HEK293T (cell line): Measurements from ENCODE around the gene ADK.

ENCODE experiments used
- BHLHE40 ChIP-seq: fragments of 450-650 bp; IDR thresholded peaks from 2 replicates; pipeline ENCODE4 v1.6.1; 2016; ENCODE audit warnings: mild to moderate bottlenecking, moderate library complexity, borderline replicate concordance
- CTBP1 ChIP-seq: fragments of 450-650 bp; IDR thresholded peaks from 2 replicates; pipeline ENCODE4 v1.6.1; 2016; ENCODE audit warnings: borderline replicate concordance
- ELF4 ChIP-seq: fragments of 450-650 bp; IDR thresholded peaks from 2 replicates; pipeline ENCODE4 v1.6.1; 2017; ENCODE audit warnings: antibody characterized with exemption
- FOXK2 ChIP-seq: fragments of 450-650 bp; IDR thresholded peaks from 2 replicates; pipeline ENCODE4 v1.6.1; 2016; ENCODE audit warnings: mild to moderate bottlenecking
- FOXM1 ChIP-seq: fragments of 450-650 bp; IDR thresholded peaks from 2 replicates; pipeline ENCODE4 v1.6.1; 2017; ENCODE audit warnings: mild to moderate bottlenecking, borderline replicate concordance
- SP1 ChIP-seq: fragments of 450-650 bp; IDR thresholded peaks from 2 replicates; pipeline ENCODE4 v1.6.1; 2017
- TARDBP ChIP-seq: fragments of 450-650 bp; IDR thresholded peaks from 2 replicates; pipeline ENCODE4 v1.6.1; 2016
- ZNF384 ChIP-seq: fragments of 450-650 bp; IDR thresholded peaks from 2 replicates; pipeline ENCODE4 v1.6.1; 2016

- no peak for TF ChIP-seq TARDBP
- TF ChIP-seq BHLHE40, result no peak
- no peak for TF ChIP-seq ZNF384
- no peak for TF ChIP-seq SP1
- TF ChIP-seq FOXK2, result no peak
- no peak for TF ChIP-seq ELF4
- no peak for TF ChIP-seq FOXM1
- no peak for TF ChIP-seq CTBP1
These were observed 169.0 kb downstream of the ADK start for GRCh38 chr10:74320026-74320425.
